Brain microvascular endothelial cell (primary cell): Measurements from ENCODE around the gene ITIH4.
A peak's percentile ranks its signal among the peaks of the same experiment; 100 is the strongest.

ENCODE experiments used
- DNase-seq: peaks from one replicate; pipeline ENCODE4 v3.0.0-alpha.2; 2020
- H3K27ac ChIP-seq: fragments of 250-450 bp; sonication (Bioruptor Pico); 2 replicates; pipeline ENCODE4 v1.5.1; 2020; ENCODE audit warnings: mild to moderate bottlenecking, moderate library complexity
- H3K27me3 ChIP-seq: fragments of 250-450 bp; sonication (Bioruptor Pico); replicated peaks from 2 replicates; pipeline ENCODE4 v1.5.1; 2020; ENCODE audit warnings: mild to moderate bottlenecking
- H3K36me3 ChIP-seq: fragments of 250-450 bp; sonication (Bioruptor Pico); replicated peaks from 2 replicates; pipeline ENCODE4 v1.5.1; 2020; ENCODE audit warnings: mild to moderate bottlenecking
- H3K4me3 ChIP-seq: 2 replicates; pipeline ENCODE4 v1.5.1; 2011; ENCODE audit warnings: low read depth, mild to moderate bottlenecking, control low read depth, low read length, moderate library complexity
- in situ Hi-C: cut with HindIII; loops from 2 replicates; pipeline ENCODE4 v1.10.0; 2017; ENCODE audit warnings: low sequenced_read_pairs, low pct_ligation_motif_present
- TF ChIP-seq, protein P1 (sequence below): IDR thresholded peaks from 2 replicates; pipeline ENCODE4 v1.5.1; 2011; ENCODE audit warnings: low read depth, mild to moderate bottlenecking, moderate library complexity, low read length, control low read depth, inconsistent platforms; ENCODE audit errors: missing control alignments

The ITIH4 gene

DNA sequence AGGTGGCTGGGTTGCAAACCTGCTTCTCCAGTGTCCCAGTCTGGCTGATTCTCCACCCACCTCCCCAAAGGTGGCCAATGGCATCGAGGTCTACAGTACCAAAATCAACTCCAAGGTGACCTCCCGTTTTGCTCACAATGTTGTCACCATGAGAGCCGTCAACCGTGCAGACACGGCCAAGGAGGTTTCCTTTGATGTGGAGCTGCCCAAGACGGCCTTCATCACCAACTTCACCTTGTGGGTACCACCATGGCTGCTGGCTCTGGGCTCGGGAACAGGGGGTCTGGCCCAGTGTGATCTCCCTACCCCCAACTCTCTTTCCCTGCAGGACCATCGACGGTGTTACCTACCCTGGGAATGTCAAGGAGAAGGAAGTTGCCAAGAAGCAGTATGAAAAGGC, 34.1 kb downstream of the ITIH4 start:
- no peaks in the 10 kb centered on the region for H3K36me3 ChIP-seq
- TF ChIP-seq, protein P1, sequence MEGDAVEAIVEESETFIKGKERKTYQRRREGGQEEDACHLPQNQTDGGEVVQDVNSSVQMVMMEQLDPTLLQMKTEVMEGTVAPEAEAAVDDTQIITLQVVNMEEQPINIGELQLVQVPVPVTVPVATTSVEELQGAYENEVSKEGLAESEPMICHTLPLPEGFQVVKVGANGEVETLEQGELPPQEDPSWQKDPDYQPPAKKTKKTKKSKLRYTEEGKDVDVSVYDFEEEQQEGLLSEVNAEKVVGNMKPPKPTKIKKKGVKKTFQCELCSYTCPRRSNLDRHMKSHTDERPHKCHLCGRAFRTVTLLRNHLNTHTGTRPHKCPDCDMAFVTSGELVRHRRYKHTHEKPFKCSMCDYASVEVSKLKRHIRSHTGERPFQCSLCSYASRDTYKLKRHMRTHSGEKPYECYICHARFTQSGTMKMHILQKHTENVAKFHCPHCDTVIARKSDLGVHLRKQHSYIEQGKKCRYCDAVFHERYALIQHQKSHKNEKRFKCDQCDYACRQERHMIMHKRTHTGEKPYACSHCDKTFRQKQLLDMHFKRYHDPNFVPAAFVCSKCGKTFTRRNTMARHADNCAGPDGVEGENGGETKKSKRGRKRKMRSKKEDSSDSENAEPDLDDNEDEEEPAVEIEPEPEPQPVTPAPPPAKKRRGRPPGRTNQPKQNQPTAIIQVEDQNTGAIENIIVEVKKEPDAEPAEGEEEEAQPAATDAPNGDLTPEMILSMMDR = no peak
- H3K27me3 ChIP-seq = no peaks in the 10 kb centered on the region
- H3K27ac ChIP-seq = no peak overlapping the region
- H3K4me3 ChIP-seq = no peak overlapping the region
- DNase-seq = no peak
- in situ Hi-C loops = no loop called here

DNA sequence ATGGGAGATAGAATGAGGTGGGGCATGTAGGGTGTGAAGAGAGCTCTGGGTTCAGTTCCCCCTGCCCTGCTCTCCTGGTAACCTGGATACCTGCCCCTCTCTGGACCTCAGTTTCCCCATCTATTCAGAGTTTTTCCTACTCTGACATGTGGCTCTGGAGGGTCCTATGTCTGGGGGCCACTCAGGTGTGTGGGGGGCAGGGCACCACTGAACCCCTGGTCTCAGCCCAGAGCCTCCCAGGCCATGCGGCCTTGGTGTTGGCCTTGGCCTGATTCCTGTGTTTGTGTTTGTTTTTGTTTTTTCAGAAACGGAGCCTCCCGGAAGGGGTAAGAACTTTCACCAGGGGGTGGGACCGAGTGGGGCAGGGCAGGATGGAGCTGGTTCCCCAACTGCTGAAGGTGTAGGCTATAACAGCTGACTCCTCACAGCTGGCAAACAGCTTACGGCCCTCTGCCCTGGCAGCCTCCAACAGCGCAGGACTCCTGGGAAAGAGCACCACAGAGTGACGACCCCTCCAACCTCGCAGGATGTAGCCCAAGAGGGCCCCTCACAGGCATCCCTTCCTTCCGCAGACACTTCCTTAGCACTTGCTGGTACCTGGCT, 35.1 kb downstream of the ITIH4 start:
- no peaks in the 10 kb centered on the region for H3K27me3 ChIP-seq
- no peak for DNase-seq
- TF ChIP-seq, protein P1 = no peak
- H3K27ac ChIP-seq = no peak overlapping the region
- H3K4me3 ChIP-seq = no peak overlapping the region
- H3K36me3 ChIP-seq = no peaks in the 10 kb centered on the region
- in situ Hi-C loops = no loop called here

DNA sequence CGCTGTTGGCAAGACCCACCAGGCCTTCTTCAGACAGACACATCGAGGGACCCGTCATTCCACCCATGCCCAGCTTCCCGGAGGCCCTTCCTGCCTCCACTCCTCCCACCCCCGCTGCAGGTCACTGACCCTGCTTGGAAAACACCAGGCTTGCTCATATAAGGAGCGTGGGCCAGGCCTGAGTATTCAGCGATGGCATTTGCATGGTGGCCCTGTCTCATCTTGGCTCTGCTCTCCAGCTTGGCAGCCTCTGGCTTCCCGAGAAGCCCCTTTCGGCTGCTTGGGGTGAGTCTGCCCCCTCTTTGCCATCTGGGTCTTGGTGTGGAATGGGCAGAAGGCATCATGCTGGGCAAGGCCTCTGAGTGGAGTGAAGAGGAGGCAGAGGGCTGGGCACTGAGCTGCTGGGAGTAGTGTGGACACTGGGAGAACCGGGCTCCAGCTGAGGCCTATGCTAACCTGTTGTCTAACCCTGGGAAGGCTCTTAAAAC, 35.8 kb downstream of the ITIH4 start, which contains the start of gene ITIH3:
ITIH3 (plus strand) TSS at position 185 of the 488 bp plus-strand sequence; CDS start at position 193, 8 bp downstream.
- H3K4me3 ChIP-seq = no peak within 1 kb of the TSS
- TF ChIP-seq, protein P1 = no peak
- in situ Hi-C loops = no loop called here
- no peaks in the 10 kb centered on the region for H3K36me3 ChIP-seq
- peak; percentile 6 for DNase-seq
- H3K27ac ChIP-seq = no peak within 1 kb of the TSS
- H3K27me3 ChIP-seq = no peaks in the 10 kb centered on the region

DNA sequence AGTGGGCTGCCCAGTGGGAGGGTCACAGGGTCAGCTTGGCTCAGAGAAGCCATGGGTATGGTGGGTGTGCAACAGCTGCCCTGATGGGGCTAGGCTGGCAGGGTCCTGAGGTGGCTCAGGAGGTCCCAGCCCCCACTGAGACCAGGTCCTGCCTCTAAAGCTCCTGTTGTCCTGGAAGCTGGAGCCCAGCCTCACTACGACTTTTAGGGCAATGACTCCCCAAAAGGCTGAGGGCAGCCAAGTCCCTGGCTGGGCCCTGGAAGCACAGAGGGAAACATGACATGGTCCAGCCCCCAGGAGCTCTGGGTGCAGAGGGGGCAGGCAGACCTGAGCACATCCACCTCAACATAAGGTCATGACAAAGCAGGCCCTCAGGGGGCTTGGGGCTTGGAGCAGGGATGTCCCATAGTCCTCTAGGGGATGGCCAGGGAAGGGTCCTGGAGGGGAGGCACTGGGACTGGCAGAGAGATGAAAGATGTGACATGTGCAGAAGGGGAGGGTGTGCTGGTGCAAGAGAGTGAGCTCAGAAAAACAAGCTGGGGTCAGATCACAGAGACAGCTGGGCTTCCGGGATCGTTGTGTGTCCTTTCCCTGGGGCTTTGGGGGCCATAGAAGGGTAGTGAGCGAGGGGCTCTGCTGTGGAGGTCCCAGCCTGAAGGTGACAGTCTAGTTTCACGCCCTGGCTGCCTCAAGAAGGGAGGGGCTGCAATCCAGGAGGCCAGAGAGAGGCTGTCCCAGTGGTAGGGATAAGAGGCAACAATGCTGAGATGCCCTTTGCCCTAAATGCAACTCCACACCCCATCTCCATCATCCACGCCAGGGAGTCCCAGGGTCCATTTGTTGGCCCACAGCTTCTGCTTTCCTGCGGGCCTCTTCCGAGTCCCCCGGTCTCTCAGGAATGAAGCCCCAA, 36.5 kb downstream of the ITIH4 start:
- in situ Hi-C loops = no loop called here
- Histone ChIP-seq H3K36me3 (no peaks in the 10 kb centered on the region), H3K27ac (no peak overlapping the region), H3K4me3 (no peak overlapping the region), H3K27me3 (no peaks in the 10 kb centered on the region)
- no peak for DNase-seq
- TF ChIP-seq, protein P1 = no peak

DNA sequence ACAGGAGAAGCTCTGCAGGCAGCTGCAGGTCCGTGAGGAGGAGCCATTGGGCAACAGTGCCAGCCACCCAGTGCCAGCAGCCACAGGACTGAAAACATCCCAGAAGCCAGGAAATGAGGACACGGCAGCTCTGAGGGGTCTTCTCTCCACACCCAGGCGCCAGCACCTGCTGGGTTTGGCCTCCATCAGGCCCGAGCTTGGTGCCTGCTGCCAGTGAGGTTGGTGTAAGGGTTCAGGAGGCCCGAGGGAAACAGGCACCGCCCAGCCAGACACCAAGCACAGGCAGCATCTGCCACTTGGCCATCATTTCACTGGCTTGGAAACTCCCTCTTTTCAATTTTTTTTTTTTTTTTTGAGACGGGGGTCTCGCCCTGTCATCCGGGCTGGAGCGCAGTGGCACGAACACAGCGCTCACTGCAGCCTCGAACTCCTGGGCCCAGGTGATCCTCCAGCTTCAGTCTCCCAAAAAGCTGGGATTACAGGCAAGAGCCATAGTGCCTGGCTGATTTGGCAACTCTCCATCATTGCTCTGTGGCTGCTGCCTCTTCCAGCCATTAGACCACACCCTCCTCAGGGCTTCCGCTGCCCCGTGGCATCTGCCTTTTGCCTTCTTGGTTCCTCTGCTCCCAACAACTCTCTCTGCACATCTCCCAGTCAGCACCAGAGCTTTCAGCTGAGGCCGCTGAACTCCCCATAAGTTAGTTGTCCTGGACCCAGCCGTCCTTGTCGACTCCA, 37.3 kb downstream of the ITIH4 start:
- DNase-seq = no peak
- in situ Hi-C loops = no loop called here
- Histone ChIP-seq H3K4me3 (no peak overlapping the region), H3K27ac (no peak overlapping the region), H3K36me3 (no peaks in the 10 kb centered on the region), H3K27me3 (no peaks in the 10 kb centered on the region)
- TF ChIP-seq, protein P1 = no peak
